MM.1S (cell line): ENCODE results near the gene EPHB1.

ENCODE experiments used
- DNase-seq: peaks from one replicate; pipeline ENCODE4 v3.0.0-alpha.2; 2015
- H2AFZ ChIP-seq: fragments of 300-600 bp; sonication (generic); 2 replicates; pipeline ENCODE4 v1.6.0; 2016; ENCODE audit warnings: antibody characterized with exemption, low read length
- H3F3A ChIP-seq: fragments of 300-600 bp; sonication (generic); 2 replicates; pipeline ENCODE4 v1.6.1; 2016; ENCODE audit warnings: mild to moderate bottlenecking, antibody characterized with exemption, low read length, moderate library complexity, mixed read lengths; ENCODE audit not compliant: insufficient read depth
- H3K27ac ChIP-seq: fragments of 300-600 bp; sonication (generic); 2 replicates; pipeline ENCODE4 v1.5.1; 2016; ENCODE audit warnings: mild to moderate bottlenecking, low read length
- H3K27me3 ChIP-seq: fragments of 300-600 bp; sonication (generic); replicated peaks from 2 replicates; pipeline ENCODE4 v1.6.0; 2016; ENCODE audit warnings: low read length; ENCODE audit not compliant: insufficient read depth
- H3K36me3 ChIP-seq: fragments of 300-600 bp; sonication (generic); replicated peaks from 2 replicates; pipeline ENCODE4 v1.6.1; 2016; ENCODE audit warnings: mild to moderate bottlenecking, low read length, mixed read lengths; ENCODE audit not compliant: insufficient read depth
- H3K4me1 ChIP-seq: fragments of 300-600 bp; sonication (generic); 2 replicates; pipeline ENCODE4 v1.6.1; 2016; ENCODE audit warnings: low read length, mixed read lengths
- H3K4me2 ChIP-seq: fragments of 300-600 bp; sonication (generic); 2 replicates; pipeline ENCODE4 v1.6.0; 2016; ENCODE audit warnings: low read depth, low read length
- H3K4me3 ChIP-seq: fragments of 300-600 bp; sonication (generic); 2 replicates; pipeline ENCODE4 v1.5.1; 2016; ENCODE audit warnings: low read length, mixed read lengths
- H3K79me2 ChIP-seq: fragments of 300-600 bp; sonication (generic); 2 replicates; pipeline ENCODE4 v1.6.1; 2016; ENCODE audit warnings: mixed run types, low read length, mixed read lengths
- H3K9ac ChIP-seq: fragments of 300-600 bp; sonication (generic); 2 replicates; pipeline ENCODE4 v1.6.1; 2016; ENCODE audit warnings: low read length, mixed read lengths
- H3K9me2 ChIP-seq: fragments of 300-600 bp; sonication (generic); replicated peaks from 2 replicates; pipeline ENCODE4 v1.6.1; 2016; ENCODE audit warnings: mild to moderate bottlenecking, low read length, mixed read lengths; ENCODE audit not compliant: insufficient read depth
- H3K9me3 ChIP-seq: fragments of 300-600 bp; sonication (generic); replicated peaks from 2 replicates; pipeline ENCODE4 v1.6.1; 2016; ENCODE audit warnings: mild to moderate bottlenecking, low read length, mixed read lengths; ENCODE audit not compliant: insufficient read depth
- H4K20me1 ChIP-seq: fragments of 300-600 bp; sonication (generic); 2 replicates; pipeline ENCODE4 v1.6.1; 2016; ENCODE audit warnings: mild to moderate bottlenecking, low read length, moderate library complexity, mixed read lengths; ENCODE audit not compliant: insufficient read depth
- CTCF ChIP-seq: fragments of 300-600 bp; sonication (generic); IDR thresholded peaks from 2 replicates; pipeline ENCODE4 v1.5.1; 2016; ENCODE audit warnings: antibody characterized with exemption, low read length, mixed read lengths
- EZH2 ChIP-seq: fragments of 300-600 bp; sonication (generic); optimal IDR thresholded peaks from 2 replicates; pipeline ENCODE3; 2017; ENCODE audit warnings: low read depth, mild to moderate bottlenecking, antibody characterized with exemption, low read length, mixed read lengths
- EZH2phosphoT487 ChIP-seq: fragments of 300-600 bp; sonication (generic); IDR thresholded peaks from 2 replicates; pipeline ENCODE4 v1.6.1; 2018; ENCODE audit warnings: antibody characterized with exemption, low read length

Gene EPHB1

GRCh38 chr3:134887536-134887935 is 92.5 kb downstream of the EPHB1 start:
- Histone ChIP-seq H3K79me2 (no peaks in the 10 kb centered on the region), H3K27me3 (no peaks in the 10 kb centered on the region), H3F3A (no peaks in the 10 kb centered on the region), H3K36me3 (no peaks in the 10 kb centered on the region), H2AFZ (no peak overlapping the region), H4K20me1 (no peaks in the 10 kb centered on the region), H3K9ac (no peak overlapping the region), H3K4me1 (peaks cover 21% of the 10 kb centered on the region), H3K9me2 (no peaks in the 10 kb centered on the region), H3K4me2 (0 out of 2 replicates have a peak overlapping the region, but pooled peaks have one; percentile 28), H3K27ac (no peak overlapping the region), H3K4me3 (no peak overlapping the region), H3K9me3 (no peaks in the 10 kb centered on the region)
- DNase-seq = no peak
- TF ChIP-seq EZH2 (no peak), CTCF (no peak), EZH2phosphoT487 (no peak)

- H3K27me3 ChIP-seq = no peaks in the 10 kb centered on the region
- H3K79me2 ChIP-seq = no peaks in the 10 kb centered on the region
- no peak overlapping the region for H3K27ac ChIP-seq
- H3K9ac ChIP-seq = no peak overlapping the region
- no peak for DNase-seq
- H3K4me2 ChIP-seq = no peak overlapping the region
- no peaks in the 10 kb centered on the region for H3K9me3 ChIP-seq
- no peaks in the 10 kb centered on the region for H3K9me2 ChIP-seq
- H3K4me1 ChIP-seq = peaks cover 3% of the 10 kb centered on the region; the same call in 1 of the 2 replicates
- H3K4me3 ChIP-seq = no peak overlapping the region
- TF ChIP-seq EZH2phosphoT487 = no peak
- no peak for TF ChIP-seq EZH2
- no peak for TF ChIP-seq CTCF
- no peaks in the 10 kb centered on the region for H3K36me3 ChIP-seq
- no peak overlapping the region for H2AFZ ChIP-seq
- H4K20me1 ChIP-seq = no peaks in the 10 kb centered on the region
- no peaks in the 10 kb centered on the region for H3F3A ChIP-seq
Observed at GRCh38 chr3:134892326-134892725, 97.3 kb downstream of the EPHB1 start.

GRCh38 chr3:134892761-134893160 is 97.7 kb downstream of the EPHB1 start:
- Histone ChIP-seq H3K79me2 (no peaks in the 10 kb centered on the region), H3K4me3 (no peak overlapping the region), H3K9me2 (no peaks in the 10 kb centered on the region), H3K4me1 (no peaks in the 10 kb centered on the region), H3K27me3 (no peaks in the 10 kb centered on the region), H3K4me2 (no peak overlapping the region), H3F3A (no peaks in the 10 kb centered on the region), H3K9ac (no peak overlapping the region), H2AFZ (no peak overlapping the region), H3K36me3 (no peaks in the 10 kb centered on the region), H4K20me1 (no peaks in the 10 kb centered on the region), H3K9me3 (no peaks in the 10 kb centered on the region), H3K27ac (no peak overlapping the region)
- DNase-seq = no peak
- no peak for TF ChIP-seq EZH2phosphoT487
- no peak for TF ChIP-seq EZH2
- no peak for TF ChIP-seq CTCF

DNA sequence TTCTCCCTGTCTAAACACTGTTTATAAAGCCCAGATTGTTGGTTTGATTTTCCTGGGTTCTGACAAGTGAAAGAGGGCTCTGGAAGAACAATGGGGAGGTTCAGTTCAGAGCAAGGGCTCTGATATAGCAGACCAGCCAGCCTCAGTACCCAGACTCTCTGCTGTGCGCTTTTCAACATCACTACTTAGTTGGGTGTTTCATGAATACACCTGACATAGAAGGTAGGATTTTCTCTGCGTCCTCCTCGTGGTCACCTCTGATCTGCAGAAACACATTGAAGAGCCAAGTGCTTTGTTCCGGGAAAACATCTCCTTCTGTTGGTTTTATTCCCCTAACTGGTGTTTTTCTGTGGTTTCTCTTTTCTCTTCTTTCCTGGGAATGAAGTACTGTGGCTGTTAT is 99.5 kb downstream of the EPHB1 start:
- Histone ChIP-seq H3K9me2 (no peaks in the 10 kb centered on the region), H3K4me1 (no peaks in the 10 kb centered on the region), H3K79me2 (no peaks in the 10 kb centered on the region), H3K4me3 (no peak overlapping the region), H3K9me3 (no peaks in the 10 kb centered on the region), H3K27me3 (no peaks in the 10 kb centered on the region), H3K36me3 (no peaks in the 10 kb centered on the region), H3K4me2 (no peak overlapping the region), H3K9ac (no peak overlapping the region), H2AFZ (no peak overlapping the region), H3K27ac (no peak overlapping the region), H4K20me1 (no peaks in the 10 kb centered on the region), H3F3A (no peaks in the 10 kb centered on the region)
- no peak for DNase-seq
- TF ChIP-seq EZH2 (no peak), EZH2phosphoT487 (no peak), CTCF (no peak)
